Right lobe of liver (tissue), 4 donors: ENCODE data around the gene HTT-AS.

ENCODE experiments used
- POLR2A ChIP-seq: fragments of 450-650 bp; IDR thresholded peaks from one replicate; pipeline ENCODE4 v1.6.1; 2017; ENCODE audit warnings: antibody characterized with exemption, mild to moderate bottlenecking
- TF ChIP-seq, protein P1 (sequence below), 4 donors: fragments of 200-600 bp in 3 of 4; fragments of 450-650 bp in 1 of 4; IDR thresholded peaks; one replicate each; pipeline versions ENCODE4 v1.5.1 to v1.8.0; 2016 to 2022; ENCODE audit warnings: antibody characterized with exemption in 4 of 4, mild to moderate bottlenecking in 2 of 4
- donor health status: DM: no; HTN: no; CAD: no.
- donor health status: DM: no; HTN: no; CAD: no.
- donor health status: DM: no; HTN: yes; CAD: no.

- TF ChIP-seq, protein P1, sequence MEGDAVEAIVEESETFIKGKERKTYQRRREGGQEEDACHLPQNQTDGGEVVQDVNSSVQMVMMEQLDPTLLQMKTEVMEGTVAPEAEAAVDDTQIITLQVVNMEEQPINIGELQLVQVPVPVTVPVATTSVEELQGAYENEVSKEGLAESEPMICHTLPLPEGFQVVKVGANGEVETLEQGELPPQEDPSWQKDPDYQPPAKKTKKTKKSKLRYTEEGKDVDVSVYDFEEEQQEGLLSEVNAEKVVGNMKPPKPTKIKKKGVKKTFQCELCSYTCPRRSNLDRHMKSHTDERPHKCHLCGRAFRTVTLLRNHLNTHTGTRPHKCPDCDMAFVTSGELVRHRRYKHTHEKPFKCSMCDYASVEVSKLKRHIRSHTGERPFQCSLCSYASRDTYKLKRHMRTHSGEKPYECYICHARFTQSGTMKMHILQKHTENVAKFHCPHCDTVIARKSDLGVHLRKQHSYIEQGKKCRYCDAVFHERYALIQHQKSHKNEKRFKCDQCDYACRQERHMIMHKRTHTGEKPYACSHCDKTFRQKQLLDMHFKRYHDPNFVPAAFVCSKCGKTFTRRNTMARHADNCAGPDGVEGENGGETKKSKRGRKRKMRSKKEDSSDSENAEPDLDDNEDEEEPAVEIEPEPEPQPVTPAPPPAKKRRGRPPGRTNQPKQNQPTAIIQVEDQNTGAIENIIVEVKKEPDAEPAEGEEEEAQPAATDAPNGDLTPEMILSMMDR (IDR thresholded peaks at IDR 0.05): peak; percentile 89 to 99 (median 98)
- no peak for TF ChIP-seq POLR2A
Observed at GRCh38 chr4:3106339-3107186, 32.2 kb upstream of the HTT-AS start.
